Measurements from ENCODE around the gene KIF5A.
A peak's percentile ranks its signal among the peaks of the same experiment; 100 is the strongest.

Gene KIF5A

GRCh38 chr12:57629897-57630471, 80.1 kb downstream of the KIF5A start:
- DNase-seq (ENCODE audit: extremely low read depth, low read depth), result no peak
- H3K4me3 ChIP-seq (replicated peaks; ENCODE audit: low read depth, low read length), result no peak overlapping the region
- no peak for TF ChIP-seq CTCF (IDR thresholded peaks at IDR 0.05; ENCODE audit: low read depth, low read length, missing control alignments)

GRCh38 chr12:57630891-57631433, 81.1 kb downstream of the KIF5A start:
- no peak overlapping the region for H3K4me3 ChIP-seq (replicated peaks; ENCODE audit: low read depth, low read length)
- DNase-seq (ENCODE audit: extremely low read depth, low read depth), result no peak
- TF ChIP-seq CTCF (IDR thresholded peaks at IDR 0.05; ENCODE audit: low read depth, low read length, missing control alignments), result no peak

- no peak for DNase-seq (ENCODE audit: extremely low read depth, low read depth)
- TF ChIP-seq CTCF (IDR thresholded peaks at IDR 0.05; ENCODE audit: low read depth, low read length, missing control alignments), result no peak
- no peak overlapping the region for H3K4me3 ChIP-seq (replicated peaks; ENCODE audit: low read depth, low read length)
Measured at GRCh38 chr12:57631566-57632072, 81.8 kb downstream of the KIF5A start.

GRCh38 chr12:57632073-57632957, 82.5 kb downstream of the KIF5A start:
- no peak for TF ChIP-seq CTCF (IDR thresholded peaks at IDR 0.05; ENCODE audit: low read depth, low read length, missing control alignments)
- DNase-seq (ENCODE audit: extremely low read depth, low read depth), result no peak
- H3K4me3 ChIP-seq (replicated peaks; ENCODE audit: low read depth, low read length), result peak overlapping the region; percentile 38

- no peak for DNase-seq (ENCODE audit: extremely low read depth, low read depth)
- H3K4me3 ChIP-seq (replicated peaks; ENCODE audit: low read depth, low read length), result peak within 1 kb of the TSS; percentile 38
- peak; percentile 83 for TF ChIP-seq CTCF (IDR thresholded peaks at IDR 0.05; ENCODE audit: low read depth, low read length, missing control alignments)
Measured at GRCh38 chr12:57632958-57633840, 83.4 kb downstream of the KIF5A start, which contains the start of gene B4GALNT1. Gene B4GALNT1 (minus strand): TSS chr12:57633201. CDS start chr12:57632132, 1,069 bp downstream.

Measured in HFF-Myc (cell line).